Stimulated activated CD8-positive, alpha-beta memory T cell treated with anti-CD3 and anti-CD28 coated beads, Interleukin-12 subunit alpha, Interleukin-12 subunit beta, amount 100 ng/mL, for 1 hour (primary cell): Measurements from ENCODE around the gene DMAP1.

Experiments used
- DNase-seq: peaks from one replicate; pipeline ENCODE4 v3.0.0-alpha.2; 2020; ENCODE audit warnings: low read depth

DMAP1 gene

DNA sequence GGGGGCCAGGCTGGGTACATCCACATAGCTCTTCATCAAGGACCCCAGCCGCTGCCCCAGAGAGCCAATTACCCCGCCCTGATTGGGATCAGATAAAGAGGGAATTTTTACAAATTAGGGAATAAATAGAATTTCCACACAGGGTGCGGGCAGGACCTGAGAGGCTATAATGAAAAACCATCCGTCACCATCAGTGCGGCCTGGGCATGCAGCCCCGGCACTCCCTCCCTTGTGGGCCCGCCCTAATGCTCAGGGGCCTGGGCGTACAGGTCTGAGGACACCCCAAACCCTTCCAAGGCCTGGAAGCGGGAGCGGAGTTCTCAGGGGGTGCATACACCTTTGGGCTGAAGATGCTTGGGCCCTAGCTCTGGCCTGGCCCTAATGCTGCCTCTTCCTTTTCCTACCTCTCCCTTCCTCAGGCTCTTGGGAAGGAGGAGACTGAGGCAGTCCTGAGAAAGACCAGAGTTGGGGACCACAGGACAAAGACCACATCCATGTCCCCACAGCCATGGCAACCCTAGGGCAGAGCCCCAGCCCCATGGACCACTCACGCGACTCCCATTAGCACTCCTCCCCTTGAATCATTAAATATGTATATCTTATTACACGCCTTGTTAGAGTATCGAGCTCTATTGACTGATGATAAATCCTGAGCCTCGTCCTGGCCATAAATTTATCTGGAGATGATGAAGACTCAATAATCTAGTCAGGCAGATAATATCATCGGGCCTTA lies 16.3 kb downstream of the DMAP1 start:
- DNase-seq, result no peak

DNA sequence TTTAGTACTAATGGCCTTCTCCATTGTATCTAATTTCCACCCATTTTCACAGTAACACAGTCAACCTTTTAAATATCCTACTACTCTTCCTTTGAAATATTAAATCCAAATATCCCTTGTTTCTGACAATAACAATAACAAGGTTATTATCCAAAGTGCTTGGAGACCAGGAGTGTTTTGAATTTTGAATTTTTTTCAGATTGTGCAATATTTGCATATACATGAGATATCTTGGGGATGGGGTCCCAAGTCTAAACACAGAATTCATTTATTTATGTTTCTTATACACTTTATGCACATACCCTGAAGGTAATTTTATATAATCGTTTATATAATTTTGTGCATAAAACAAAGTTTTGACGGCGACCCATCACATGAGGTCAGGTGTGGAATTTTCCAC lies 17.5 kb downstream of the DMAP1 start:
- no peak for DNase-seq

DNA sequence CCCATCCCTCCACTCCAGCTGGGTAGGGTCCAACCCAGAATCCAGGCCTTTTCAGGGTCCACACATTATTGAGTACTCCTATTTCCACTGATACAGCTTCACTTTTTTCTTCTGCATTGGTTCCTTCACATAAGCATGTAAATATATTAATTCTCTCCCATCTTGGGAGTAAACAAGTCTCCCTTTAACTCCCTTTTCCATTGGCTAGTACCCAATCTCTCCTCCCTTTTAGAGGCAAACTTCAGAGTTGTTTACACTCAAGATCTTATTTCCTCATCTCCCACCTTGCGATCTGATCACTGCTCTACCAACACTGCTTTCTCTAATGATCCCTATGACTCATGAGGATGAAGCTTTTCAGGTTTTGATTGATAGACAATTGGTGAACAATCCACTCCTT lies 20.3 kb downstream of the DMAP1 start:
- no peak for DNase-seq

DNA sequence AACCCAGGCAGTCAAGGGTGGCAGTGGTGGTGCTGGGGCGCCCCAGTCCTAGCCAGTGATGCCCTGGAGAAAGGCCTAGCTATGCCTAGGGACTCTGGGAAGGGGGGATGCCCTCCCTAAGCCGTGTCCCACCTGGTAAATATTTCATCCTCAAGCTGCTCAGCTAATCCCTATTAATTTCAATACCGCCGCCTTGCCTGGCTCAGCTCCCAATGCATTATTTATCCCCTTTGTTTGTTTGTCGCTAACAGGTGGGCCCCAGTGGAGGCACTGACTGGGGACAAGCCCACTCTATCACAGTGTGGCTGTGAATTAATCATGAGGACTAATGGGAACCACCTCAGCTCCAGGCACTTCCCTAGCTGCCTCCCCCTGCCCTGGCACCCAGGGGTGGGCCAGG lies 22.5 kb downstream of the DMAP1 start:
- no peak for DNase-seq

DNA sequence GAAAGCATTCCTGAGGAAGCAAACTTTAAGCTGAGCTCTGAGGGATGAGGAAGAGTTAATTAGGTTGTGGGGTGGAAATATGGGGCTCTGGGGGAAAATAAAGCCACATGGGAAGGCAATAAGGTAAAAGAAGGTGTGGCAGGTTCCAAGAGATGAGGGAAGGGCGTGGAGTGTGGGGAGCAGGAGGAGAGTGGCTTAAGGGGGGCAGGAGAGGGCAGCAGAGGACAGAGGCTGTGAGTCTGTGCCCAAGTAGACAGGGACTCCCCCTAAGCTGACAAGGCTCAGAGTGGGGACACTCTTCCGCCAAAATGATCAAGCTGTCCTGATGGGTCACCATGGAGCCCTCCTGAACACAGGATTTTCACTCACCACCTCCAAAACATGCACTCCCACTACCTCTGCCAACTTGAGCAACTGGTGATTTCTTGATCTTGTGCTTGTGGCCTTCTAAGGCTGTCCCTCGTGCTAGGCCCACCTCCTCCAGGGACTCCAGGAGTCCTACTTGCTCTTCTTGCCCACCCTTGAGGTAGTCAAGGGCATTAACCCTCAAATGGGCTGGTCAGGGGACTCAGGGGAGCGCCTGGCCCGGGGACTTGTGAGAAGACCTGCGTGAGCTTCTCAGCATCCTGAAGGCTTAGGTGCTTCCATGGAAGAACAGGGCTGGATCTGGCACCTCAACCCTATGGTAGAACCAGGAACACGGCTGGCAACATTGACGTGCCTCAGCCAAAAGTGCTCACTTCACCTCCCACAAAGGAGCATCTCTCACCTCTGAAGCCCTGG lies 23.4 kb downstream of the DMAP1 start:
- no peak for DNase-seq

DNA sequence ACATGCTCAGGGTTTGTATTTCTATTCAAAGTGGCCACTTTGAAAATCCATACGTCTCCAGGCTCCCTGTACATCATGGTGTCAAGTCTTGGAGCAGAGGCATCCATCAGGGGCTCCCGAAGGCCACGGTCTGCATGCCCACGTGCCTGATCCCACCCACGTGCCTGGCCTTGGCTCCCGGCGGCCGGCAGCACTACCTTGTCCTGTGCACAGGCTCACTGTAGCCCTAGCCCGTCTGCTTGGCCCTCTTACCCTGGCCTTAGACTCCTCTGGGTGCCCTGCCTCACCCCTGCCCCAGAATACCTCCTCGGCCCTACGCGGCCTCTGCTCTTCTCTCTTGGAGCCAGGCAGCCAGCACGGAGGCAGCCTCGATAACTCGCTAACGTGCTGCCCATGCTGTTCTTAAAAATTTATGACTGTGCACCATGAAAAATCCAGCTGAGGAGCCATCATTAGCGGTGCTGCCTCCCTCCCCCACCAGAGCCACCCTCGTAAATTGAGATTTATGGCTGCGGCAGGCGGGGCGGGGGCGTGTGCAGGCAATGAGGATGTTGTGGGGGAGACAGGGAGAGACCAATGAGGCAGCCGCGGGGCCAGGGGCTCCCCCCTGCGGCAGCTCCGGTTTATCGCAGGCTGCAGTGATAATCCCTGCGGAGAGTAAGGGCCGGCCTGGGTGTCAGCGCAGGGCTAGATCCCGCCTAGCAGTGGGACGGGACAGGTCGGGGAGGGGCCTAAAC lies 24.6 kb downstream of the DMAP1 start:
- DNase-seq, result no peak

DNA sequence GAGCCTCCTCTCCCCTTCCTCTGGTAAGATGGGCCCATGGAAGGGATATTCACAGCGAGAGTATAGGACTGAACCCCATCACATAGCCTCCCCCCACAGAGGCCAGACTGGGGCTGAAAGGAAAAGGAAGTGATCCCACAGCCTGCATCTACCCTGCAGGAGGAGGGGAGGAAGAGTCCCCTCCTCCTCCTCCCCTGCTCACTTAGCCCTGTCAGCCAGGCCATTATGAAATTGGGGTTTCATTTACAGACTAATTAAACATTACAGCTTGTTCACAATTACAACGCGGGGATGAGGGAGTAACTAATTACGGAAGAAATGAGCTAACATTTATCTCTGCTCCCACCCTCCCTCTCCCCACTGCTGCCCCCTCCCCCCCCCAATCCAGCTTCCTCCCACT lies 25.4 kb downstream of the DMAP1 start:
- no peak for DNase-seq

DNA sequence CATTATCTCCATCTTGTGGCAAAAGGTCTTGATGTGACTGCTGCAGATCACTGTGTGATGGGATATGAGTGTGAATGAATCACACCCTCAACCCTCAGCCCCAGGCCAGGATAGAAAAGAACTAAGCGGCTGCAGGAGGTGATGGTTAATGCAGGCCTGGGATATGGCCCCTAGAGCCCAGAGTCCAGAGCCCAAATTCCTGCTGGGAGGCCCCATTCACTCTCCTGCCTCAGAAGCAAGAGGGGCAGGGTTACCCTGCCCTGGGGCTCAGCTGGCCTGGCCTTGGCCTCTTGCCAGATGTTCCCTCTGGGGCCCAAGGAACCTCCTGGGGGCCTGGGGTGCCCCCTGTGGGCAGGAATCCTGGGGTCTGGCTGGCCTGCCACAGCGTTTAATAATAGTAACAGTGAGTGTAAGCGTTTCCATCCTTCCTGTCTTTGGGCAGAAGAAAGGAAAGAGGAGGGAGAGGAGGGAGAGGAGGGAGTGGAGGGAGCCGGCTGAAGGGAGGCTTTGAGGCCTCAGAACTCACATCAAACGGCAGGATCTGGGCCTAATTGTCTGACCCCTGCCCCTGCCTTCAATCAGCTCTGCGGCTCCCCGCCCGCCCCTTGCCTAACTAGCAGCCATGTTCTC lies 26.2 kb downstream of the DMAP1 start:
- DNase-seq, result no peak

DNA sequence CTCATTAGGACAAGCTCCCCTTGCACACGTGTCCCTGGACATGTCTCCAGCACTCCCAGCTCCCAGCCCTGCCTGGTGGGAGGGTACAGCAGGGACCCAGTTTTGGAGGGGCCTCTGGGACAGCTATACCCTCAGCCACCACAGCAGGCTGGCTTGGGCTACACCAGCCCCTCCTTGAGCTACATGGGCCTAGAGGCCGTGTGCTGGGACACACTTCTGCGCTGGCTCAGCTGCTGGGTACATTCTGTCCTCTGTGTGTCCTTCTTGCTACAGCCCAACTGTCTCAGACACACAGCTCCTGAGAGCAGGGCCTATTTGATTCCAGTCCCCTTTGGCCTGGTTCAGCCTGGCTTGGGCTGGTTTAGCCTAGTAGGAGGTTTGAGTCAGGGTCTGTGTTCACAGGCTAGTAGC lies 26.7 kb downstream of the DMAP1 start:
- no peak for DNase-seq

DNA sequence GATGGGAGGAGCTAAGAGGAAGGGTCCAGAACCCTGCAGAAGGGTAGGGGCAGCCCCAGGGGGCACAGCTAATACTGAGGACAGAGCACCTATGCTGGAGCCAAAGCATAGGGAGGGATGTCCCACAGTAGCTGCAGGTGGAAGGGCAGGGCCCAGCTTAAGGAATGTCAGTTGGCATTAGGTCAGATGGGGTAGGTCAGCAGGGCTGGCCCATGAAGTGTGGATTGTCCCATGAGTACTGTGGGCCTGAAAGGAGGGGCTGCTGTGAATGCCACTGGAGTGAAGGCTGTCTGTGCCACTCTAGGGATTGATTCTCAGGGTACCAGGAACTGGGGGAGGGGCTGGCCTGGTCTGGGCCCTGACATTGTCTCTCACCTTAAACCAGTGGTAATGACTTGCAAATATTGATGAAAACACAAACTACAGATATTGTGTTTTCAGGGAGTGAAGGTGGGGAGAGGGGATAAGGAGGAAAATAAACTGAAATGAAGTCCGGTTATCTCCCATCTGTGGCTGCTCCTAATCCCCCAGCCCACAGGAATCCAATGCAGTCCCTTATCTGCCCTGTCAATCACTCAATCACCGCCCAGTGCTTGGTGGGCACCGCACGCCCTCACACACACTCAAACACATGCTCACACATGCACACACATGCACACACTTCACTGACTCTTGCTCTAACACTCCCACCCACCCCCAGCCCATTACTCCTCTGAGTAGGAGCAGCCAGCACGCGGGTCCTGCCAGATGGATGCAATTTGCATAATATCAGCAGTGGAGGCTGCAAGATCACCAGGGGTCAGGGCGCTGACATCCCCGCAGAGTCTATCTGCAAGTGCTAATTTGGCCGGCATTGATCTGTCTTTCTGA lies 27.8 kb downstream of the DMAP1 start:
- no peak for DNase-seq

DNA sequence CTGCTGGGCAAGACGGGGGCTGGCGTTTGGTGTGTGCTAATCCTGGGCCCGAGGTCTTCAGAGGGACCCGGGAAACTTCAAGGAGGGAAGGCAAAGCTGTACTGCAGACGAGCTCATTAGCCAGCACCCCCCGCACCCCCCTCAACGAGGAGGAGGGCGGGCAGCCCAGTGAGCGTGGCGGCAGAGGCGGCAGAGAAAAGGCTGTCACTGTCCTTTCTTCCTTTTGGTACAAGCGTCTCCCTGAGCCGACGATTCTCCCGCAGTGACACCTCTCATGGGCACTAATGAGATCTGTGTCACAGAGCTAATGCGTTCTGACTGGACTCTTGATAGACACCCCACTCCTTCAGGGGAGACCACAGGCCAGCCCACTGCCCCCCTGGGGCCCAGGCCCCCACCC lies 29.5 kb downstream of the DMAP1 start:
- no peak for DNase-seq

DNA sequence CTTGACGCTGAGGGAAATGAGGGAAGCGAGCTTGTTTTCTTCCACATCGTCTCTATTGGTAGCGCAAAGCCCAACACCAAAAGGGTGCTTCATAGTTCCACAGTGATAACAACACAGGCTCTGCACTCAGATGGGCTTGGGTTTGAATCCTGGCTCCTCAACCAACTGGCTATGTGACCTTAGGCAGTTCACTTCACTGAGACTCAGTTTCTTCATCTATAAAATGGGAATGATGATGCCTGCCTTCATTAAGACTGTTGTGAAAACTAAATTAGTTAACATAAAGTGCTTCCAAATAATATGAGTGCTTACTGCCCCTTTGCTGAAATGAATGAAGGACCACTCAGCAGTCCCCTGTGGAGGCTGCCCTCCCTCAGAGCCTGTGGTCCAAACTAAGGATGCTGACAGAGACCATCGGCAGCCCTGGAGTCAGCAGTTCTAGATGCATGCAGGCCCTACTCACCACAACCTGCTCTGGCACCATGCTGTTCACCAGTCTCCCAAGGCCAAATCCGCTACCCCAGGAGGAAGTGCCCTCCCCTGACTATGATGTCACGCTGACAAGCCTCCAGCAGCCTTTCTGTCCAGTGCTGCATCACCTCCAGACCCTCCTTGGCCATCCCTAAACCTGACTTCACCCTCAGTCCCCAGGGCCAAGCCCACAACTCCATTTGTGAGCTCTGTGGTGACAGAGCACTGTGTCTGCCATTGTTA lies 30.7 kb downstream of the DMAP1 start:
- no peak for DNase-seq

DNA sequence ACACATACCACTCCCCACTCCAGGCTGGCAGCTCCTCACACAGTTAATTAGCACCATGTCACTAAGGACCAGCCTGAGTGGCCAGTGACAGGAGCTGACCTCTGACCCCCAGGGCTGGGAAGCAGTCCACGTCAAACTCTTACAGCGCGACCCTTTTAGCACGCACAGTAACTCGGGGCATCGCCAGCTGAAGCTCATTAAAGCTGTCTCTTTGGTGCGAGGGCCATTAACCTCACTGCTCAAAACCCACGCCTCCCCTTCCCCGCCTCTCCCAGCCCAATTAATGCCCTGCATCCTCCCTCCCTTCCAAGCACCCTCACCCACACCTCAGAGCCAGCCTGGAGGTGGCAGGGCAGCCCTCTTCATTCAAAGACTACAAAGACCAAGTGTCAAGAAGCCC lies 31.7 kb downstream of the DMAP1 start:
- DNase-seq, result no peak

DNA sequence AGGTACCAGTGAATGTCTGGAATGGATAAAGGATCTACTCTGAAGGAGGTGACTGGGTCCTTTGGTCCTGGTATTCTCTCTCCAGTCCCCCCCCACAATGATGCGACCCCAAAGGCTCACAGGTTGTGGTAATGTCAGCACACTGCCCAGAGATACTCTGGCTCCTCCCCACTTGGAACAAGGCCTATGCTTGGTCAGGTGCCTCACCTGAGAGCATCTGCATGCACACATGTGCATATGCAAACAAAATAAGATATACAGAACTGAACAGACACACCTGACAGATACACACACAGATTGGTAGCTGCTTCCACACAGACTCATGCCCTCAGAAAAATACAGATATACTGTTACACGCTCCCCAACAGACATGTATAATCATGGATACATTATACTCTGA lies 33.5 kb downstream of the DMAP1 start:
- no peak for DNase-seq

DNA sequence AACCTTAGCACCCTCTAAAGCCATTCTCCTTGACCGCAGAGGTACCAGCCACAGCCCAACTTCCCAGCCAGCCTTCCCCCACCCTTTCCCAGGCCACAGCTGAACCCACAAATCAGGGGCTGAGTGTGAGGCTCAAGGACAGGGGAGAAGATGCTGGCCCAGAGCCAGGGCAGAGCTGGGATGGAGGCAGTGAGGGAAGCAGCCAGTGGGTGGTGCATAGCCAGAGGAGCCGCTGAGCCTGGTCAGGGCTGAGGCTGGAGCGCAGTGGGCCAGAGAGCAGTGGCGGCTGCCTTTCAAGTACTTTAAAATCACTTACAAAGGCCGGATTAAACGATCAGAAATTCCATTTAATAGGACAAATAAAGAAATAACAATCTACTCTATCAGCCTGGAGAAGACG lies 36.3 kb downstream of the DMAP1 start:
- no peak for DNase-seq

DNA sequence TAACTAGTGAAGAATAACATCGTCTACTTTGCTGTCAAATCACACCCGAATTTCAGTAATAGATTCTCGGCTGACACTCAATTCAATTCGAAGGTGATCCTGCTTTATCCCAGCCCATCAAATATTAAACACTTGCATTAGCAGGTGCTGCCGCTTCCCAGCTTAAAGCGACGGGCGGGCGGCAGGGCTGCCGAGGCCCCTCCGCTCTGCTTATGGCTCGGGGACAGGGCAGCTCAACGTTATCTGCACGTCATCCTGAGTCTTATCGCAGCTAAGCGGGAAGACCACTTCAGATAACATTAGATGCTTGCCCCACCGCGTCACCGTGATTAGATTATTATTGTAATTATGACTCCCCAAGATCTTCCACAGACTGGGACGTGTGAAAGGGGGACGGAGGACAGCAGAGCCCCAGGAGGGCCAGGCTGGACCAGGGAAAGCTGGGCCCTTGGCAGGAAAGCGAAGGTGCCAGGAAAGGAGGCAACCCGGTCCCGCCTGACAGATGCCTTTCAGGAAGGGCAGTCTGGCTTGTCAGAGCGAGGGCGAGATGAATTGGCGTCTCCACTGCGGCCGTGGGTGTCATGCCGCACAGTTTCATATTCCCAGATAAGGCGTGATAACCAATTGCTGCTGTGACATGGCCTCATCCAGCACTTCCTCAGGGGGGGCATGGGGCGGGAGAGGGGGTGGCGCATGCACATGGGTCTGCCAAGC lies 37.0 kb downstream of the DMAP1 start:
- no peak for DNase-seq

DNA sequence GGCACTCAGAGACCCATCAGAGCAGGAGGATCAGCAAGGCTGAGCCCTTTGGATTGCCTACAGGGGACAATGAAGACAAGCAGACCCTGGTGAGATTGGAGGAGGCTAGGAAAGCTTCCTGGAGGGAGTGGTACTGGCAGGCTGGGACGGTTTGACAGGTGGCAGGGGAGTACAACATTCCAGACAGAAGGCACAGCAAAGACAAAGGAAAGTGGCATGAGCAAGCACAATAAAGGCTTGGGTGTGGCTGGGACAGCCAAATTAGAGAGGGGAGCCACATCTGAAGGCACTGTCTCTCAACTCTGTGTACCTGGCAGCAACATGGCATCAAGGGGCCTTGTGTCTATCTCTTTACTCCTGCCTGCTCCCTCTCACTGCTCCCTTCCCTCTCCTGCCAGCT lies 38.2 kb downstream of the DMAP1 start:
- DNase-seq, result no peak

DNA sequence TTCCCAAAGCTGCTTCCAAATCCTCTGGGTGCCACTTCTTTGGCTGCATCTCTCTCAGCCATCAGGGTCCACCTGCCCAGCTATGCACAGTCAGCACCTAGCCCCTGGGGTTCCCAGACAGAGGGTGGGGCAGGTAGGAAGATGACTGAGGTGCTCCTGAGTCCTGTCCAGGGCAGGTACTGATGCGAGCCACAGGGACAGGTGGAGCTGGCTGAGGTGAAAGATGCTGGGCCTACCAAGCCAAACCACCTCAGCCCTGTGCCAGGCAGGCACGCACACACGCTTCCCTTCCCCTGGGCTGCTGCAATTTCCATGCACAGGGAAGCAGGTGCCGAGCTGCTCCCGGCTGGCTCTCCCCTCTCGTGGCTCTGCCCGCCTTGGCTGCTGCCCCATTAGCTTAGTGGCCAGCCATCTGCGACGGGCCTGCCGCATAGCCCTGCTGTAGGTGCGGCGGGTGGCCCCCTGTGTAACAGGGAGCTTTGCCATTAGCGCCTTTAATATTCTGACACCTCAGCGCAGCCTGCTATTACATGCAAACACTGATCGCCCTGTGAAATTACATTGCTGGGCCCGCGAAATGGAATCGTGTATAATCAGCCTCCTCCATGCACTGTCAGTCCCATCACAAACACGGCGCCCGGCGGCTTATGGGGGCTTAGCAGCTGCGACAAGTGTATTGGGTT lies 38.9 kb downstream of the DMAP1 start:
- DNase-seq, result no peak

DNA sequence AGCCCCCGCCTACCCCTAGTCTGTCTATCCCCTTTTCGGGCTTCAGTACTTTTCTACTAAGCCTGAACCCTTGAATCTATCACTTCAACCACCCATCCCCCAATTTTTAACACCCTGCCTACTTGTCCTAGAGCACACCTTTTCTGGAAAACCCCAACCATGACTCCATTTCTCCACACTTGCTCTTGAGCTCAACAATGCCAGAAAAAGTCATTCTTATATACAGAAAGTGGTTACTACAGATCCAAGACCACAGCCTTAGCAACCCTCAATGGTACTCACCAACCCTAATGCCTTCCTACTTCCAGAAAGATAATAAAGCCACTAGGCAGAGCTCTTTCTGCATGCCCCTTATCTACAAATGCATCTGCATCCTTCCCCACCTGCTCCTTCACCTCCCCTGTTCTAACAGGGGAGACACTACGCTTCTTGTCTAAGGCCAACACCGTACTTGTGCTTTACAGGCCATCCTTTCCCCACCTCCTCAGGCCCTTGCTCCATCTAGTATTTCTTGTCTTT lies 41.2 kb downstream of the DMAP1 start:
- DNase-seq, result no peak
